Keratinocyte (primary cell): ENCODE measurements around the gene TATDN2.

Experiments
- CTCF ChIP-seq, 3 experiments: IDR thresholded peaks in 1 of 3; conservative IDR thresholded peaks in 1 of 3; optimal IDR thresholded peaks in 1 of 3; 2 replicates in 2 of 3; 3 replicates in 1 of 3; pipeline versions ENCODE3 to v1.5.1; 2011; ENCODE audit warnings: low read length in 3 of 3, mild to moderate bottlenecking in 3 of 3, moderate library complexity in 2 of 3, control low read depth in 1 of 3, inconsistent platforms in 1 of 3; ENCODE audit not compliant: insufficient read depth in 2 of 3; ENCODE audit errors: extremely low read depth in 1 of 3
- EZH2 ChIP-seq: IDR thresholded peaks from one replicate; pipeline ENCODE4 v1.6.1; 2012; ENCODE audit warnings: inconsistent platforms, mild to moderate bottlenecking, low read length, moderate library complexity

GRCh38 chr3:10304905-10305304 is 56.6 kb downstream of the TATDN2 start:
- TF ChIP-seq CTCF (optimal IDR thresholded peaks at IDR 0.05 in 1 of 3, IDR thresholded peaks at IDR 0.05 in 1 of 3, conservative IDR thresholded peaks at IDR 0.05 in 1 of 3; ENCODE audit: extremely low read depth in 1 of 3, insufficient read depth in 2 of 3, low read length in 3 of 3): no peak
- TF ChIP-seq EZH2: no peak
